Mesothelial cell of epicardium (in vitro differentiated cells): ENCODE results near the gene GPN1. TPM values are rescaled to one million over a fixed set of nuclear protein-coding genes. Genes with fewer than 3 reads are reported as not detected.

Source experiments
- DNase-seq, 2 experiments: peaks; one replicate each; pipeline ENCODE4 v3.0.0; 2021; ENCODE audit warnings: low spot score in 2 of 2; ENCODE audit not compliant: unreplicated experiment in 2 of 2
- H3K27ac Mint-ChIP-seq: 2 replicates; pipeline ENCODE4 v1.8.0; 2021; ENCODE audit warnings: mixed read lengths
- H3K27me3 Mint-ChIP-seq: 2 replicates; pipeline ENCODE4 v1.8.0; 2021; ENCODE audit warnings: low read depth, mixed read lengths
- H3K36me3 Mint-ChIP-seq: 2 replicates; pipeline ENCODE4 v1.8.0; 2021; ENCODE audit warnings: mixed read lengths
- H3K4me1 Mint-ChIP-seq: 2 replicates; pipeline ENCODE4 v1.8.0; 2021; ENCODE audit warnings: mixed read lengths
- H3K4me3 Mint-ChIP-seq: 2 replicates; pipeline ENCODE4 v1.8.0; 2021; ENCODE audit warnings: mild to moderate bottlenecking, moderate library complexity, mixed read lengths
- H3K9me3 Mint-ChIP-seq: 2 replicates; pipeline ENCODE4 v1.8.0; 2021; ENCODE audit warnings: mixed read lengths
- total RNA-seq: library from RNA; stranded (reverse); gene quantifications from 3 replicates; pipeline ENCODE4 v1.2.1, GENCODE V29; 2021
- TF ChIP-seq, protein P1 (sequence below): fragments of 200-600 bp; sonication (generic); IDR thresholded peaks from one replicate; pipeline ENCODE4 v1.5.0; 2021; ENCODE audit warnings: antibody characterized with exemption; ENCODE audit not compliant: unreplicated experiment

GPN1 gene
- total RNA-seq, 1 donor from 2014 or later: 32.4 TPM

DNA sequence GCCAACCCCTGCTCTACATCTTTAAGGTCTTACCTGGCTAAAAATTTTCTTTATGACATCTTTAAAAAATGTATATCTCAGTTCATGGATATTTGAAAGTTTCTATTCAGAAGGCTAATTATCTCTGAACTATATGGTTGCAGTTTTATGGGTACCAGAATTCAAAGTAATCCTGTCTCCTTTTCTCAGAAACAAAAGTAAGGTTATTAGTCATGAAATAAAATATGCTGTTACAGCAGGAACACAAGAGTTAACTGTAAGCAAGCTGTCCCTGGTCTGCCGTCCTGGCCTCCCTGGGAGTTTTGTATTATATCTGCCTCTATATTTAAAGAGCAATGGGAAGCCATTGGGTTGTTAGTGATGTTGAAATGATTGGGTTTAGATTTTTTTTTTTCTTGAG lies 68.8 kb downstream of the GPN1 start:
- Mint-ChIP-seq H3K36me3 (peaks cover 11% of the 10 kb centered on the region), H3K27ac (no peak overlapping the region), H3K9me3 (no peaks in the 10 kb centered on the region), H3K4me3 (no peak overlapping the region), H3K27me3 (no peaks in the 10 kb centered on the region), H3K4me1 (peaks cover 11% of the 10 kb centered on the region)
- no peak for DNase-seq
- TF ChIP-seq, protein P1, sequence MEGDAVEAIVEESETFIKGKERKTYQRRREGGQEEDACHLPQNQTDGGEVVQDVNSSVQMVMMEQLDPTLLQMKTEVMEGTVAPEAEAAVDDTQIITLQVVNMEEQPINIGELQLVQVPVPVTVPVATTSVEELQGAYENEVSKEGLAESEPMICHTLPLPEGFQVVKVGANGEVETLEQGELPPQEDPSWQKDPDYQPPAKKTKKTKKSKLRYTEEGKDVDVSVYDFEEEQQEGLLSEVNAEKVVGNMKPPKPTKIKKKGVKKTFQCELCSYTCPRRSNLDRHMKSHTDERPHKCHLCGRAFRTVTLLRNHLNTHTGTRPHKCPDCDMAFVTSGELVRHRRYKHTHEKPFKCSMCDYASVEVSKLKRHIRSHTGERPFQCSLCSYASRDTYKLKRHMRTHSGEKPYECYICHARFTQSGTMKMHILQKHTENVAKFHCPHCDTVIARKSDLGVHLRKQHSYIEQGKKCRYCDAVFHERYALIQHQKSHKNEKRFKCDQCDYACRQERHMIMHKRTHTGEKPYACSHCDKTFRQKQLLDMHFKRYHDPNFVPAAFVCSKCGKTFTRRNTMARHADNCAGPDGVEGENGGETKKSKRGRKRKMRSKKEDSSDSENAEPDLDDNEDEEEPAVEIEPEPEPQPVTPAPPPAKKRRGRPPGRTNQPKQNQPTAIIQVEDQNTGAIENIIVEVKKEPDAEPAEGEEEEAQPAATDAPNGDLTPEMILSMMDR: no peak

Other genes starting within 250 kb of the GPN1 start
- gene ZNF513, start 248.3 kb upstream of the GPN1 start, total RNA-seq: 25.0 to 25.7 TPM (median 25.1 TPM) in 3 replicates
- gene PPM1G, start 219.5 kb upstream of the GPN1 start, total RNA-seq: 60.0 to 63.7 TPM (median 62.4 TPM) in 3 replicates
- 126 to 130 TPM (median 129 TPM) in 3 replicates for gene NRBP1, start 200.4 kb upstream of the GPN1 start, total RNA-seq
- gene KRTCAP3, start 186.7 kb upstream of the GPN1 start, total RNA-seq: 24.5 to 26.1 TPM (median 25.5 TPM) in 3 replicates
- 60.6 to 68.0 TPM (median 63.0 TPM) in 3 replicates for gene IFT172, start 139.3 kb upstream of the GPN1 start, total RNA-seq
- 8.1 to 8.4 TPM (median 8.4 TPM) in 3 replicates for gene FNDC4, start 133.8 kb upstream of the GPN1 start, total RNA-seq
- gene GCKR, start 132.2 kb upstream of the GPN1 start, total RNA-seq: not detected in 3 replicates
- gene ZNF512, start 46.0 kb upstream of the GPN1 start, total RNA-seq: 65.6 to 75.1 TPM (median 72.8 TPM) in 3 replicates
- 4.6 to 5.2 TPM (median 4.9 TPM) in 3 replicates for gene CCDC121, start within 50 bp of the GPN1 start, total RNA-seq
- gene SUPT7L, start 34.6 kb downstream of the GPN1 start, total RNA-seq: 40.6 to 42.6 TPM (median 41.2 TPM) in 3 replicates
- gene SLC4A1AP, start 34.8 kb downstream of the GPN1 start, total RNA-seq: 18.8 to 20.0 TPM (median 19.1 TPM) in 3 replicates
- 48.3 to 54.5 TPM (median 54.4 TPM) in 3 replicates for gene MRPL33, start 142.7 kb downstream of the GPN1 start, total RNA-seq